Measurements from ENCODE around the gene CD248. TPM values are rescaled to one million over a fixed set of nuclear protein-coding genes. Genes with fewer than 3 reads are reported as not detected.

The CD248 gene
- polyA plus RNA-seq, 1 donor, result 106 TPM

DNA sequence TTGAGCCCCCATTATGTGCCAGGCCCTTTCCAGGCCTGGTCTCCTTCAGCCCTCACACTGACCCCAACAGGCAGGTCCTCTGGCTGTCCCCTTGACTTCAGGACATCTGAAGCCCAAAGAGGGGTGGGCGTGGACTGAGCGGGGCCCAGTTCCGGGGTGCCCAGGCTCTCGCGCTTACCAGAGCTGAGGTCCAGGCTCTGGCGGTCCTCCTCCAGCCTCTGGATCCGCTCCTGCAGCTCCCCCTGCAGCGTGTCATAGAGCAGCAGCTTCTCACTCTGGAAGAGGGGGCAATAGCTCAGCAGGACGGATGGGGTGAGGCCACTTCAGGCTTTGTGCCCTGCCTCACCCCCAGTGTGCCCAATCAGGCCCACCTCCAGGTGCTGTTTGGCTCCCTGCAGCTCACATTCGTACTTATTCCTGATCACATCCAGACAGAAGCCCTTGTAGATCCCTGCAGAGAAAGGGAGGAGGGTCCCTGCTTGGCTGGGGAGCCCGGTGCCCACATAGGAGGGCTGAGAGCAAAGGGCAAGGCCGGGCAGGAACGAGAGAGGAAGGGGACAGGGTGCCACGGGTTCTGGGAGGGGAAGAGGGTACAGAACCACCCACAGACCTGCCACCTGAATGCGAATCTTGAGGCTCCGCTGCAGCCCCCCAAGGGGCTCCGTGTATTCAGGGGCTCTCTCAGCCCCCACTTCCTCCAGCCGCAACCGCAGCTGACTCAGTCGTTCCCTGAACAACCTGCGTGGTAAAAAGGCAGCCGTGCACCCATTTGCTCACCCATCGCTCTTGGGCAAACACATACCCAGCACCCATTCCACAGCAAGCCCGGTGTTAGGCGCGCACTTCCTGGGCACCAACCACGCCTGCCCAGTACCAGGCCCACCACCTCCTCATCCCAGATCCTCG is 24.0 kb upstream of the CD248 start:
- no peak for DNase-seq

DNA sequence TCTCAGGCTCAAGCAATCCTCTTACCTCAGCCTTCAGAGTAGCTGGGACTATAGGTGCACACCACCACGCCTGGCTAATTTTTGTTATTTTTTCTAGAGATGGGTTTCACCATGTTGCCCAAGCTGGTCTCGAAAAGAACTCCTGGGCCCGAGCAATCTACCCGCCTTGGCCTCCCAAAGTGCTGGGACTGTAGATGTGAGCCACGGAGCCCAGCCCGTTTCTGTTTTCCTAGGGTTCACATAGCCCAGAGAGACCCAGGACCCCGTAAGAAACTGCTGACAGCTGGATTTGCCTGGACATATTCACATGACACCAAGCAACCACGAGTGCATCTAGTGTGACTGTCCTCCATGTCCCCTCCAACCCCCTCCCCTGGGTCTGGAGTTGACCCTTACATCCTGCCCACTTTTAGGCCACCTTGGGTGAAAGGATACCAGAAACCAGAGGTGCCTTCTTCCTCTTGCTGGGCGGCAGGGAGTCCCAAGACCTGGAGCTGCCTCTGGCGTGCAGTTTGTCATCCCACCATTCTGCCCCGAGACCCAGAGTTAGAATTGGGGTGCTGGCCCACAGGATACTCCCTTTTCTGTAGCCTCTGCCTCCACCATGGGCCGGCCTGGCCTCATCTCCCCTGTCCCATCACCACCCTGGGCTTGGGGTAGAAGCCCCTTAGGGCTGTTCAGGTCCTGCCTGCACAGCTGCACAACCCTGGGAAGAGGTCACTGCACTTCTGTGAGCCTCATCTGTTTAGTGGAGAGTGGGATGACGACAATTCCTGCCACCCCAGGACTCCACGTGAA is 23.0 kb upstream of the CD248 start:
- no peak for DNase-seq

DNA sequence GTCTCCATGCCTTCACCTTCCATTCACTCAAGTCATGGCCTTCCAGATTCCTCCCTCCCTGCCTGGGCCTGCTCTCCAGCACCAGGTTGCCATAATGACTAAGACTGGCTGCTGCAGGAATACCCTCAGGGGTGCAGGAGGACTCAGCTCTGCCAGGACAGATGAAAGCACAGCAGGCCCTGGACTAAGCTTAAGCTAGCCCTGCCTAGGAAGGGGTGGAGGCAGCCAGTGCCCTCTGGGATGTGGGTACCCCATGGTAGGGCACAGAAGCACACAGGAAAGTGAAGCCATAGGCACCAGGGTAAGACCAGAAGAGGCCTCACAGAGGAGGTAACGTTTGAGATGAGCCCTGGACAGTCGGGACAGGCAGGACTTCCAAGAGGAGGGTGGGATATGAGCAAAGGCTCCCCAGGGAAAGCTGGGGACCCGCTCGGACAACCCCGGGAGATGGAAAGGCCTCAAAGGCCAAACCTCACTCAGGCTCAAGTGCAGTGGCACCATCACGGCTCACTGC is 22.4 kb upstream of the CD248 start:
- DNase-seq, result no peak

DNA sequence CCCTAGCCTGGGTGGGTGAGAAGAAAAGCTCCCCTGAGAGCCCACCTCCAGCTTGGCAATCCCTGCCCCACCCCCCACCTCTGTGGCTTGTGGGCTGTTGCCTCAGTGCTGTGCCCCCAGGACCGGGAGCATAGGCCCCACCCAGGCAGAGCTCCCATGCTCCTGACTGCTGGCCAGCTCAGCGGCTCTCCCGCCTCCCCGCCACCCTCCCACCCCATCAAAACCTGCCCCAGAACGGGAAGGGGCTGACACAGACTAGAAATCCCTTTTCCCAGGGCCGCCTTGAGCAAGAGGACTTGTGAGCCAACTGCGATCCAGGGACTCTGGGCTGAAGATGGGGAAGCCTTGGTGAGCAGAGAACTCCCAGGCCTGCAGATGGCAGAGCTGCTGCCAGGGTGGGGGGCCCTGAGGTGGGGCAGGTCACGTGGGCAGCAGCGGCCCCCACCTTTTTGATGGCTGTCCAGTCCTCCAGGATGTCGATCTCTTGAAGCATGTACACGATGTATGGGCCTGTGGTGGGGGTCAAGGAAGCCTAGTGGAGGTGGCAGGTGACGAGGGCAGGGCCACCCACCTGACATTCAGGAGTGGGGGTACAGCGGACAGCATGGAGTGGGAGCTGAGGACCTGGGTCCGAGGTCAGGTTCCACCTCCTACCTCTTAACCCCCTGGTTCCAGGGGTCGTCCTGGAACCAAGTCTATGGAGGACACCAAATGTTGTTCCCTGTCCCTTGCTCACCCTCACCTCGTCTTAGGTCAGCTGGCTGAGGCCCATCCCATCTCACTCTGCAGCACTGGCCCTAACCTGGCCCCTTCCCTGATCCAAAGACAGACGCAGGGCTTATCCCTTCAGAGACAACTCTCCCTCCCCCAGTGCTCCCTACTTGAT is 21.7 kb upstream of the CD248 start:
- DNase-seq, result no peak

DNA sequence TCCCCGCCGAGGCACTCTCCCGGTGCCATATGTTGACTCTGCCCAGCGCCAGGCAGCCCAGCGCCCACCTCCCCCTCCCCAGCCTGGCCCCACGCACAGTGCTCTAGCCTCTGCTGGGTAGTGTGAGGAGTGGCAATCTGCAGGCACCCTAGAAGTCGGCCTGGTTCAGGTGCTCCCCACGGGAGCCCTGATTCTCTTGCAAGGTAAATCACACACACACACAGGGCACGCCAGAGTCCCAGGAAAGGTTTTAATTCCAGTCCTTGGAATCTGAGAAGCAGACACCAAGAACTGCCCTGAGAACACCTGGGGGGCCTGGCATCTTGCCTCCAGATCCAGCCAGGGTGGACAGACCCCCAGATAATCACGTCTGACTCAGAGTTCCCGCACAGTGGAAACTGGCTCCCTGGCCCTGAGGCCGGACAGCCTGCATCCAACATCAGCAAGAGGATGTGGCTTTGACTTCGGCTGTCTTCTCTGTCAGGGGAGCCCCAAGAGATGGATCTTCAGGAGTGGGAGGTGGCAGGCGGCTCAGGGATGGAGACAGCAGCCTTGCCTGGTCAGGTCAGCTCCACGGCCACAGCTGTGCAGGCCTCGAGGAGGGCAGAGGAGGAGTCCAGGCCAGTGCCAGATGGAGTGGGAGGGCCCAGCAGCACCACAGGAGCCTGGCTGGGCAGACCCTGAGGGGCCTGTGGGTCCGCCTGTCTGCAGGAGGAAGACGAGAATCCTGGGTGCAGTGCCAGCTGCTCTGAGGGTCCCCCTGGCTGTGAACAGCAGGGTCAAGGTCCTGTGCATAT is 20.5 kb upstream of the CD248 start:
- no peak for DNase-seq

DNA sequence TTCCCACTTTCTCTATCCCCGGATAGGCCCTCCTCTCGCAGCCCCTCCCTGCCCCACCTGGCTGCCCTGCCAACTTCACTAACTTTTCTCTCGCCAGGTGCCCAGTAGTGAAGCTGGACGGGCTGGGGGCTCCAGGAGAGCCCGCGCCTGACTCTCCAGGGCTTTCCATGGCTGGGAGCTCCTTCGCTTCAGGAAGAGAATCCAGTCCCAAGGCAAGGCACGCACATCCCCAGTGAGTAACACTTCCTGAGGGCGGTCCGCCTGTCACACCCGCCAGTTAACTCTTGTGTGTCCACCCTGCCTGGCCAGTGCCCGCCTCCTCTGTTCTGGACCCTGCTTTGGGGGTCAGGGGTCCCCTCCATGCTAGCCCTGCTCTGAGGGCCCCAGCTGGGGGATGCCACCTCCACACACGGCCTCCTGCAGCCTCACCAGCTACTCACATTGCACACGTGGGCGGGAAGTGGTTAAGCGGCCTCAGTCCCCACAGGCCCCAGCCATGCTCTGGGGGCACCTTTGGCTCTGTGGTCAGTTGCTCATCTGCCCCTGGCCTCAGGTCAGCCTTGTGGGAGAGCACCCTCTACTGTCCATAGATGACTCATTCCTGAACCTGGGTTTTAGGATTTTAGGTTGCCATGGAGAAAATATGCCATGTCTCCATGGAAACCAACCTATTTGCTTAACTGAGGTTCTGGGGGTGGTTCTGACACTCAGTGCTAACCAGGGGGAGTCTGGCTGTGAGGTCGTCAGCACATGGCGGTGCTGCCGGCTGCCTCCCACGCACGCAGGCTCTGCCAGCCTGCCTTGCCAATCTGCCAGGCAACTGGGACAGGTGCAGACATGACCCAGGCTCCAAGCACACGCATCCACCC is 19.6 kb upstream of the CD248 start, which contains the start of gene RIN1:
RIN1 (minus strand) TSS at position 201 of the 869 bp plus-strand sequence; CDS start at position 169, 32 bp downstream.
- no peak for DNase-seq

DNA sequence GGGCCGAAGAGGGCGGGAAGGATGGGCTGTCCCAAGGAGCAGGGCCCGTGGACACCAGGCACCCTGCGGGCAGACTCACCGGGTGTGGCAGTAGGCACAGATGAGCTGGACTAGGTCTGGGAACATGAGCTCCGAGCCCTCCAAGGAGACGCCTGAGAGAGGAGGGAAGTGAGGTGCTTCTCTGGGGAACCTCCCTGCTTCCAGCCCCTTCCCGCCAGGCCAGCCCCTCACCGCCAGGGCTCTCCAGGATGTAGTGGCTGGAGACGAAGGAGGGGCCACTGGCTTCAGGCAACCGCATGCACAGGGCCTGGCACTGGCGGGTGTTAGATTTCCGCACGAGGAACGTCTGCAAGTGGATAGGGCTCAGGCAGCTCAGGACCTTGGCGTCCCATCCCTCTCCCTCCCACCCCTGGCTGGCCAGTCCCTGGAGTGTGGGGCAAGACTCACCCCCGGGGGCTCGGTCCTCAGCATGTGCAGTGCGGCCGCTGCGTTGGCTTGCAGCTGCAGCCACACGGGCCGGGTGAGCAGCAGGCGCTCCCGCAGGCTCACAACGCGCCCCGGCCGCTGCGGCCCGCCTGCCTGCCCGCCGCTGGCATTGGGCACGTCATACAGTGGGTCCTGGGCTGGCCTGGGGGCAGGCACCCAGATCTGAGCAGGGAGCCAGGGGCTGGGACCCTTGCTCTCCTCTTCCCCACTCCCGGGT is 18.8 kb upstream of the CD248 start:
- no peak for DNase-seq

DNA sequence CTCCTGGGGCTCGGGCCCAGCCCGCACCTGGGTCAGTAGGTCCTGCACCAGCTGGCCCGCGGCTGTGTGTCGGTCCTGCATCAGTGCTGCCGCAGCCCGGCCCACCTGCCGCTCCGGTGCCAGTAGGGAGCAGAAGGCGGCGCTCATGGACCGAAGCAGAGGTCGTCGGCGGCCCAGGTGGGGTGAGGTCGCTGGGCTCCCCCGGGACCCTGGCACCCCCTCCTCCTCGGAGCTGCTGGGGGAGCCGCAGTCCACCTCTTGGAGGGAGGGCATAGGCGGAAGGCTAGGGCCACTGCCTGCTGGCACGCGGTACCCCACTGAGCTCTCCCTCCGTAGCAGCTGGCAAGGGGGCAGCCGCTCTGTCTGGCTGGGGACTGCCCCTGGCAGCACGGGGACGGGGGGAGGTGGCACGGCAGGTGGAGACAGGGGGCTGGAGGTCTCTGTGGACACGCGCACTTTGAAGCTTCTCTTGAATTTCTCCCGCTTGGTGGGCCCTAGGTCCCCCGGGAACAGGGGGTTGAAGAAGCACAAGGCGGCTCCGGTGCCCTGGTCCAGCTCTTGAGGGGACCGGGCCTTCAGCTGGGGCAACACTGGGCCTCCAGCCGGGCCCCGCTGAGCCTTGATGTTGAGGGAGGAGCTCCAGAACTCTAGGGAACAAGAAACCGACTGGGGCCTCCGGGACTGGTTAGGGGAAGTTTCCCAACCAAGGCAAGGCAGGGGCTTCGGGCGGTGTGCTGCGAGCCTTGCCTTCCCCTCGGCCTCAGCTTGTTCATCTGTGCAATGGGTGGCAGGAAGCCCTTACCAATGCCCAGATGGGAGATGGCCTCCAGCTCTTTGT is 18.0 kb upstream of the CD248 start:
- no peak for DNase-seq

DNA sequence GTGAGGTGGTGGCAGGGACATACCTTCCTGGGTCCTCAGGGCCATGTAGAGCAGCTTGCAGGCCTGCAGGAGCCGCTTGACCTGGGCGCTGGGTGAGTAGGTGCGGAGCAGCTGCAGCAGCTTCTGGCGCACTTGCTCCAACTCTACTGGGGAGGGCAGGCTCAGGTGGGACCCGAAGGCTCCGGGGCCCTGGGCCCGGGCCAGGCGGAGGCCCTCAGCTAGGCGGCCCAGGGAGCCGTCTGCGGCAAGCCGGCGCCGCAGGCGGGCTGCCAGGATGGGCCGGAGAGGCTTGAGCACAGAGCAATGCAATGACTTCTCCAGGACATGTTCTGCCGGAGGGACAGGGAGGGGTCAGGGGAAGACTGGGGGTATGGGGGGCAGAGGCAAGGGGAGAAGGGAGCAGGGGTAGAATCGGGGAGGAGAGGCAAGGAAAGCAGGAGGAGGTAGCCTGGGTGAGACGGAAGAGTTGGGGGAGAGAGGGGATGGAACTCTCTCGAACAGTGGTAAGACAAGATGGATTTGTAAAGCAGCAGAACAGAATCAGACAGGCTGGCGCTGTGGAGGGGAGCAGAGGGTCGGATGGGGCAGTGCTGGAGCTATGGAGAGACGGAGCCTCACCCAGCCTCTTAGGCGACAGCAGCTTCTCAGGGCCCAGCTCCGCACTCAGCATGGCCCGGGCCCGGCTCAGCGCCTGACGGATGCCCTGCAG is 17.2 kb upstream of the CD248 start:
- DNase-seq, result no peak

DNA sequence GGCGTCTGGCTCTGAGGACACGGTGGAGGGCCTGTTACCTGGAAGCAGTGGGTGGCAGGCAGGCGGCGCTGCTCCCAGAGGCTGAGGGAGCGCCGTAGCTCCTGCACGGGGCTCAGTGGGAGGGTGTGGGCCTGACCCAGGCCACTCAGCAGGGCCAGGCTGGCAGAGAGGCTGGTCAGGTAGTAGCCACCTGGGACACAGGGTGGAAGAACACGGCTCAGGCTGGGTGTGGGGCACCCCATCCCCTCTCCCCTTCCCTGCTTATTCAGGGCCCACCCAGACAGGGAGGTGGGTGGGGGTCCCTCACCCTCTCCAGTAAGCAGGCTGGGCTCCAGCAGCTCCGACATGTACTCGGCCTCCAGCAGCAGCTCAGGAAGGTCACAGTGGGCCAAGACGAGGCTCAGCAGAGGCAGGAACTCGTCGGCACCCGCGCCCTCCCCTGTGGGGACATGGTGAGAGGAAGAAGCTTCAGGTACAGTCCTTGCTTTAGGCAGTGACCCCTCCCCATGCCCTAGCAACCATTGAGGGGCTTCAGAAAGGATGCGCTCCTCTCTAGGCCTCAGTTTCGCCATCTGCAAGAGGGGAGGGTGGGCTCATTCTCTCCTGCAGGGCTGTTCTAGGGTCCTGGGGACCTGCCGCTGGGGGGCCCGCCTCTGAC is 16.5 kb upstream of the CD248 start:
- no peak for DNase-seq

DNA sequence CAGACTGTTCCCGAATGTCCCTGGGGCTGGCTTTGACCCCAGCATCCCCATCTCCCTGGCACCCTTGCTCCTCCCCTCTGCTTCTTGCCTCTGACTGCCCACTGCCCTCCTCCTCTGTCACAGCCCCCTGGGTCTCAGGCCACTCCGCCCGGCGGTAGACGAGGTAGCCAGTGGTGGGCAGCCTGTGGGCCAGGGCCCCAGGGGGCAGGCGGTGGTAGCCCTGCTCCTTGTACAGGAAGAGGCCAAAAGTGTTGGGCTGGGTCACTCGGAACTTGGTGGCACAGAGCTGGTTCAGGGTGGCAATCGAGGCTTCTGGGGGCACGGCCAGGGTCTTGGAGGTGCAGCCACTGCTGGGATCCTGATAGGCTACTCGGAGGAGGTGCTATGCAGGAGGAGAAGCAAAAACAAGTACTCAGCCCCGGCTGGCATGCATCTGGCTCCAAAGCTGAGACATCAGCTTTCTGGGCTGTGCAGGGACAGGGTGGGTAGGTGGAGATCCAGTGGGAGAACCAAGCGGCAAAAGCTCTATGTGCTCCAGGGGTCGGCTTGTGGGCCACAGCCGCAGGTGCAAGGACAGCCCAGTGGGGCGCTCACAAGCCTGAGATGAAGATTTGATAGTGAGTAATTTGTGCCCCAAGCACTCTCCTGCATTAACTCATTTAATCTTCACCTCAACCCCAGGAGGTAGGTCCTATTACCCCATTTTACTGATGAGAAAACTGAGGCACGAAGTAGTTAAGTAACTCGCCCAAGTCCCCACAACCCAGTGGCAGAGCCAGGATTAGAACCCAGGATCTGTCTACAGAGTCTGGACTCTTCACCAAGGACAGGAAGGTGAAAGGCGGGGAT is 15.8 kb upstream of the CD248 start:
- no peak for DNase-seq

DNA sequence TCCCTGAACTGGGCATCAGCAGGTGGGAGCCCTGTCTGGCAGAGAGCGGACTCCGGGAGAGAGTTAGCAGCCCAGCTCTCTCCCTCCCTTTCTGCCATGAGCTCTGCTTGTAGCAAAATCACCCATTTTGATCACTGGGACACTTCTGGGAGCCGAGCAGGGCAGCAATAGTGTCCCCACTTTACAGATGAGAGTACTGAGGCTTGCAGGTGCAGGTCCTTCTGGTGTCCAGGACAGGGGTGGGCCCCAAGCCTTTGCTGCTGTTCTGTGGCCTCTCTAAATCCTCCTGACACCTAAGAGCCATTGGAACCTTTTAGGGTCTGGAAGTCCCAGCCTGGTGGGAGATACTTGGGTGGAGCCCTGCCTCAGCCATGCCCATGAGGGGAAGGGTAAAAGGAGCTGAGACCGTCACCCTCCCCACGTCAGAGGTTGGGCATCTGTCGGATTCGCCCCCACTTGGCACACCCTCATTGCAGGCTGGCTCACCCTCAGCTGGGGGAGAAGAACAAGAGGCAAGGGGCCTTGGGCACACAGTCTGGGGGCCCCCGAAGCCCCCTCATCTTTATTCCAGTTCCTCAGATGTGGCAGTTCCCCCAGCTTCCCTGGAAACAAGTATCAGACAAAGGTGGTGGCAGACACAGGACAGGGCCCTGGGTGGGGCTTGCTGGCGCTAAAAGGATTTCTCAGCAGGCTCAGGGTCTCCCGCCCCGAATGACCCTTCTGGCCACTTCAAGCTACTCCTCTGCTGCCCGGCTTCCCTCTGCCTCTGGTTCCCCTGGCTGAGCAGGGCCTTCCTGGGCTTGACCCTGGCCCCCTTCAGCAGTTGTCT is 14.9 kb upstream of the CD248 start:
- no peak for DNase-seq

DNA sequence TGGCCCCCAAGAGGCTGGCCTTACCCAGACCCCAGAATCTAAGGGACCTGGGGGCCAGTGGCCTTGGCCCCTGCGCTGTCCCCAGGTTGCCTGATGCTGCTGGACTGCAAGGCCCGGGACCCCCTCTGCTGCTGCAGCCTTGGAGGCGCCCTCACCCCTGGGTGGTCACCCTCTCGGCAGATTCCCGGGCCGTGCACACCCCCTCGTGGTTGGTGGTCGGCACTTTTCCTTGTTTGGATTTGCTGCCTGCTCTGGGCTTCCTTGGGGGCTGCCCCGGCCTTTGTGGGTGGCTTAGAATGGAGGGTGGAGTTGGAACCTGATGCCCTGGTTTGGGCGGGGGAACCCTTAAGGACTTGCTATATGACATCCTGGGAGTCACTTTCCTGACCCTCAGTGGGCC is 14.1 kb upstream of the CD248 start:
- DNase-seq, result no peak

DNA sequence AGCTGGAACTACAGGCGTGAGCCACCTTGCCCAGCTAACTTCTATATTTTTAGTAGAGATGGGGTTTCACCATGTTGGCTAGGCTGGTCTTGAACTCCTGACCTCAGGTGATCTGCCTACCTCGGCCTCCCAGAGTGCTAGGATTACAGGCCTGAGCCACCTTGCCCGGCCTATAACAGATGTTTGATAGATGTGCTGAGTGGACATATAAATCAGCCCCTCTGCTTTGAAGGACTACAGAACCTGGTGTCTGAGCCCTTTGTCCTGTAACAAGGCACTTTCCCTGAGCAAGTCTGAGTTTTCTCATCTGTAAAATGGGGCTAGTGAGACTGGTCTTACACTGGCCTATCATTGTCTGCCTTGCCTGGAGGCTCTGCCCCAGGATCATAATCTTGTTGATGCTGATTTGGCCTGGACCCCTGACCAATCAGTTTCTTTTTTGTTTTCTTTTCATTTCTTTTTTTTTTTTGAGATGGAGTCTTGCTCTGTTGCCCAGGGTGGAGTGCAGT is 12.4 kb upstream of the CD248 start:
- DNase-seq, result no peak

All from hindlimb muscle (tissue), 1 donor.